ENCODE results near the gene LRTM2. TPM values are rescaled to one million over a fixed set of nuclear protein-coding genes. Genes with fewer than 3 reads are reported as not detected.

LRTM2 gene
- total RNA-seq, 2 experiments from 2014 or later = not detected

GRCh38 chr12:1792406-1792805 is 28.0 kb upstream of the LRTM2 start:
- no peaks in the 10 kb centered on the region for H3K9me3 Mint-ChIP-seq (ENCODE audit: insufficient read depth)
- H3K4me3 Mint-ChIP-seq = no peak overlapping the region
- POLR2A ChIA-PET = no interaction called here
- no peak overlapping the region for H3K27ac Mint-ChIP-seq
- CTCF ChIA-PET = interaction anchor here (1.3 to 16.0 kb wide), 8 partner anchors 10 to 161 kb away, joined by 3 to 491 read pairs (median 21); no protein-coding TSS in a partner anchor
- H3K27me3 Mint-ChIP-seq (ENCODE audit: low read depth) = no peaks in the 10 kb centered on the region
- no peak for ATAC-seq
- peaks cover 3% of the 10 kb centered on the region for H3K36me3 Mint-ChIP-seq (ENCODE audit: low read depth)
- peaks cover 35% of the 10 kb centered on the region for H3K4me1 Mint-ChIP-seq (ENCODE audit: low read depth)
- no peak for DNase-seq

GRCh38 chr12:1793426-1794210 is 26.7 kb upstream of the LRTM2 start:
- no peaks in the 10 kb centered on the region for H3K27me3 Mint-ChIP-seq (ENCODE audit: low read depth)
- peaks cover 35% of the 10 kb centered on the region for H3K4me1 Mint-ChIP-seq (ENCODE audit: low read depth)
- ChIA-PET POLR2A (no interaction called here), CTCF (interaction anchor here (0.9 to 16.0 kb wide), 6 partner anchors 143 to 253 kb away, joined by 3 to 491 read pairs (median 92); no protein-coding TSS in a partner anchor)
- no peaks in the 10 kb centered on the region for H3K9me3 Mint-ChIP-seq (ENCODE audit: insufficient read depth)
- no peak overlapping the region for H3K4me3 Mint-ChIP-seq
- no peak for ATAC-seq
- no peak overlapping the region for H3K27ac Mint-ChIP-seq
- no peak for DNase-seq
- H3K36me3 Mint-ChIP-seq (ENCODE audit: low read depth) = peaks cover 1% of the 10 kb centered on the region

DNA sequence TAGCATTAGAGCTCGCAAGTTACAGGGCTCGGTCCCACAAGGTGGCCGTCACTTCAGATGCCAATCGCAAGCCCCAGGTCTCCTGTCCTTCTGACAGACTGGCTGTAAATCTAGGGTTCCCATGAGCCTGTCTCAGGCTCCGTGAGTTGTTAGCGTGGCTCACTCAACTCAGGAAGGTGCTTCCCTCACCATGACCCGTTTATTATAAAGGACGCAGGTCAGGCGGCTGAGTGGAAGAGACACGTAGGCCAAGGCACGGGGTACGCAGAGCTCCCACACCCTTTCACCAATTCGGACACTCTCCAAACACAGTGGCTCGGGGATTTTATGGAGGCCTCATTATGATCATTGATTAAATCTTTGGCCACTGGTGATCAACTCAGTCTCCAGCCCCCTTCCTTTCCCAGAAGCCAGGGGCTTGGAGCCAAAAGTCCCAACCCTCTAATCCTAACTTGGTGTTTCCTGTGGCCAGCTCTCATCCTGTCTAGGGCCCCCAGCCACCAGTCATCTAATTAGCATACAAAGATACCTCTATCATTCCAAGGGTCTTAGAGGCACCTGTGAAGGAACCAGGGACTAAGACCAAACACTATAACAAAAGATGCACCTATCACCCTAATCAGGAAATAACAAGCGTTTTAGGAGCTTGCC is 25.8 kb upstream of the LRTM2 start:
- H3K27me3 Mint-ChIP-seq (ENCODE audit: low read depth) = no peaks in the 10 kb centered on the region
- H3K27ac Mint-ChIP-seq = no peak overlapping the region
- ChIA-PET POLR2A (no interaction called here), CTCF (interaction anchor here (0.9 to 16.0 kb wide), 5 partner anchors 144 to 252 kb away, joined by 3 to 491 read pairs (median 5); no protein-coding TSS in a partner anchor)
- ATAC-seq = no peak
- peaks cover 35% of the 10 kb centered on the region for H3K4me1 Mint-ChIP-seq (ENCODE audit: low read depth)
- H3K36me3 Mint-ChIP-seq (ENCODE audit: low read depth) = no peaks in the 10 kb centered on the region
- no peak for DNase-seq
- no peak overlapping the region for H3K4me3 Mint-ChIP-seq
- H3K9me3 Mint-ChIP-seq (ENCODE audit: insufficient read depth) = no peaks in the 10 kb centered on the region

DNA sequence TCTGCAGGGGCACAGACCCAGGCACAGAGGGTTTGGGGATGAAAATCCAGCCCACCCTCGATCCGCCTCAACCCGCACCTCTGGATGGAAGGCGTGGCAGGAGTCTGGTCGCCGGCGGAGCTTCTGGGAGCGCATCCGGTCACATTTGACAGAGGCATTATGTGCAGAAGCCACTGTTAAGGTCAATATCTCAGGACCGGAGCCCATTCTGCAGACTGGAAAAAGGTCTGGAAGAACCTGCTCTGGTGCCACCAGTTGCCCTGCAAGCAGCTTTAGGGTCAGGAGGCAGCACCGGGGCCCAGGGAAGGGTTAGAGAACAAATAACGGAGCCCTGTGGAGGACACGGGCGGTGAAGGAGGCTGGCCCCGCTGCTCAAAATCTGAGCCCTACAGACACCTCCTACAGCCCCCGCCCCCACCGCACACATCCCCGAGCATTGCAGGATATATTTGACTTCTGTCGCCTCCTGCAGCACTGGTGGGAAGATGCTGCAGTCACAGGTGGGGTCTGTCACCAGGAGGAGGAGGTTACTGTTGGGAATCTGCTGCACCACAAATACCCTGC is 25.1 kb upstream of the LRTM2 start:
- ATAC-seq = no peak
- H3K9me3 Mint-ChIP-seq (ENCODE audit: insufficient read depth) = no peaks in the 10 kb centered on the region
- CTCF ChIA-PET = interaction anchor here (0.6 to 16.0 kb wide), 13 partner anchors 18 to 319 kb away, joined by 3 to 491 read pairs (median 4); no protein-coding TSS in a partner anchor
- POLR2A ChIA-PET = interaction anchor here (0.5 to 1.0 kb wide), 3 partner anchors 103 to 145 kb away, joined by 3 to 7 read pairs (median 3); no protein-coding TSS in a partner anchor
- H3K4me3 Mint-ChIP-seq = peak overlapping the region; percentile 86
- H3K36me3 Mint-ChIP-seq (ENCODE audit: low read depth) = no peaks in the 10 kb centered on the region
- DNase-seq = no peak
- no peaks in the 10 kb centered on the region for H3K27me3 Mint-ChIP-seq (ENCODE audit: low read depth)
- peak overlapping the region; percentile 74 for H3K27ac Mint-ChIP-seq
- H3K4me1 Mint-ChIP-seq (ENCODE audit: low read depth) = peaks cover 33% of the 10 kb centered on the region

DNA sequence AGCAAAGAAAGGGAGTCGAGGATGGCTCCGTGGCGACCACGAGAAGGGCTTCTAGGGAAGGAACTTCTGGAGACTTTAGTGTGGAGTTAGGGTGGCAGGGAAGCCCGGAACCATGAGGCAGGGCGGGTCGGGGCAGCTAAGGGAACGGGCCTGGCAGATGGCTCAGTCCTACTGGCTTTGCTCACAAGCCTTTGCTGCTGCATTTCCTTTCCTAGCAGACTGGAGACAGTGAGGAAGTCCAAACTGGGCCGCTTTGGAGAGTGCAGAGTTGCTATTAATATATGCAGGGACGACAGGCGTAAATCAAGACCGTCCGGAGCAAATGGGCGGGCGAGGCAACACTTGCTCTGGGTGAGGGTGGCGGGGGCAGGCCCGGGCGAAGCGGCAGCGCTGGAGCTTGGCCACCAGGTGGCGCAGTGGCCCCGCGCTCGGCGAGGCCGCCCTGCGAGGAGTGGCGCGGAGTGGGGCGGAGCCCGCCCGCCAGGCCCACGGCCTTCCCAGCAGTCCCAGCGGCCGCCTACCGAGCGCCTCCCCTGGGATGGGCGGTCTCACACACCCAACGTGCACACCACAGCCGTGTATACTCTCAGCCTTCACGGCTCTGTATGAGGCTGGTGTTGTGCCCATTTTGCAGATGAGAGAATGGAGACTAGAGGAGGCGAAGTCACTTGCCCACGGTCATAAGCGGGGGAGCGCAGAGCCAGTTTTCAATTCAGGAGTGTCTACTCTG is 24.4 kb upstream of the LRTM2 start:
- peak; percentile 94 for DNase-seq
- POLR2A ChIA-PET = interaction anchor here (0.5 to 1.0 kb wide), 3 partner anchors 104 to 144 kb away, joined by 3 to 7 read pairs (median 3); no protein-coding TSS in a partner anchor

DNA sequence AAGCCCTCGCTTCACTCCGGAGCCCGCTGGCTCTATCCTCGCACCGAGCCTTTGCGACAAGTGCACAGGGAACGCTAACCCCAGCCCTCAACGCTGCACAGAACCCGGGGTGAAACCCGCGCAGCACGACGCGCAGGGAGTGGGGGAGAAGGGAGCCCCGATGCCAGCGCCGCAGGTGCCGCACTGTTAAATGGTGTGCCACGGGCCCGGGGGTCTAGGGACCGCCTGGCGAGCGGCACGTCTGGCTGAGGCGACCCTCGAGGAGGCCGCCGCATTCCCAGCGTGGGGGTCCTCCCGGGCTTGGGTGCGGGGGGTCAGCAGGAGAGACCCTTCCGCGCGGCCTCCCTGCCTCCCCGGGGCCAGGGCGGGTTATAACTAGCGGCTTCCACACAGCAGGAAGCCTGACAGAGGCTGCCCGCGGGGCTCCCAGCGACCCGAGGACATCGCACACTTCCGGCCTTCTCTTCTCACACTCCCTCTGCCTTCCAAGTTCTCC is 23.8 kb upstream of the LRTM2 start:
- H3K27ac Mint-ChIP-seq = peak overlapping the region; percentile 90
- no peaks in the 10 kb centered on the region for H3K9me3 Mint-ChIP-seq (ENCODE audit: insufficient read depth)
- ChIA-PET CTCF (interaction anchor here (1.3 to 16.0 kb wide), 4 partner anchors 20 to 146 kb away, joined by 4 to 491 read pairs (median 49); no protein-coding TSS in a partner anchor), POLR2A (no interaction called here)
- ATAC-seq = peak; percentile 56
- no peaks in the 10 kb centered on the region for H3K36me3 Mint-ChIP-seq (ENCODE audit: low read depth)
- peaks cover 20% of the 10 kb centered on the region for H3K4me1 Mint-ChIP-seq (ENCODE audit: low read depth)
- H3K4me3 Mint-ChIP-seq = peak overlapping the region; percentile 86
- peak; percentile 57 for DNase-seq
- no peaks in the 10 kb centered on the region for H3K27me3 Mint-ChIP-seq (ENCODE audit: low read depth)

More for the DNA sequence above, 24.4 kb upstream of the LRTM2 start:
- Mint-ChIP-seq H3K27me3 (ENCODE audit: low read depth) (no peaks in the 10 kb centered on the region), H3K9me3 (ENCODE audit: insufficient read depth) (no peaks in the 10 kb centered on the region), H3K36me3 (ENCODE audit: low read depth) (no peaks in the 10 kb centered on the region), H3K27ac (peak overlapping the region; percentile 90), H3K4me1 (ENCODE audit: low read depth) (peaks cover 26% of the 10 kb centered on the region), H3K4me3 (peak overlapping the region; percentile 86)
- ATAC-seq = peak; percentile 97
- CTCF ChIA-PET = interaction anchor here (0.6 to 16.0 kb wide), 13 partner anchors 19 to 319 kb away, joined by 3 to 491 read pairs (median 4); no protein-coding TSS in a partner anchor

DNA sequence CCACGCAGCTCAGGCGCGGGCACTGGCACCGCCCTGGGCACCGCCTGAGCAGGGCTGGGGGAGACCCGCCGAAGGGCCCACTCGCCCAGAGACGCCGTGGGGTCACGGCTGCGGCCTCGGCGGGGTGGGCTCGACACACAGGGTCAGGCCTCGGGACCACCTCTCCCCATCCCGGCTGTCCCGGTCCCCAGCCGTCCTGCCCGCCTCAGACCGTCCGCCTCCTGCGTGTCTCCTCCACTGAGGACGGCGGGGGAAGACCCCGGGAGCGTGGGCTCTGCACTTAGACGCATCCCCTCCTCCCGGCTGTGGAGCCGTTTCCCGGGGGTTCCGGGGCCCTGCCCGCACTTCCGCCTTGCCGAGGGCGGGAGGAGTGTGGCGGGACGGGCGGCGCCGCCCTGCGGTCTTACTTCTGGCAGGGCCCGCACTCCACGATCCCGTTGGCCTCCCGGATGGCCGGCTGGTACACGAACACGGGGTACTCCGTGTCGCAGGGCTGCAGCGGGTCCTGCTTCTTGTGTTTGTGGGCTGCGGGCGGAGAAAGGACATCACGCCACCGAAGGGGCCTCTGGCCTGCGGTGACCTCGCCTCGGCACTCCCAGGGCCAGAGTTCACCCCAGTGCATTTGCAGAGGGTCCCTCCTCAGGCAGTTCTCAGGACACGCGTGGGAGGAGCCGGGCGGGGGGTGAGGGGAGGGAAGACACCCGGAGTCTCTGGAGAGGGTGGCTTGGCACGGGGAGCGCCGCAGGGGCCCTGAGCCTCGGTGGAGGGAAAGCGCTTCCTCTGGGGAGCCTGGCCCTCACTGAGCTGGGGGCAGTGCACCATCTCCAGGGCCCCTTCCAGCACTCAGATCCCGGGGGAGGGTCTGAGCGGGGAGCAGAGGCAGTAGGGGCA is 23.1 kb upstream of the LRTM2 start:
- peak overlapping the region; percentile 65 for H3K27ac Mint-ChIP-seq
- no peaks in the 10 kb centered on the region for H3K27me3 Mint-ChIP-seq (ENCODE audit: low read depth)
- DNase-seq (peak; percentile 61), ATAC-seq (peak; percentile 16)
- peak overlapping the region; percentile 71 for H3K4me3 Mint-ChIP-seq
- ChIA-PET CTCF (interaction anchor here (2.1 to 16.0 kb wide), 3 partner anchors 119 to 147 kb away, joined by 5 to 491 read pairs (median 93); no protein-coding TSS in a partner anchor), POLR2A (no interaction called here)
- H3K9me3 Mint-ChIP-seq (ENCODE audit: insufficient read depth) = no peaks in the 10 kb centered on the region
- H3K36me3 Mint-ChIP-seq (ENCODE audit: low read depth) = no peaks in the 10 kb centered on the region
- H3K4me1 Mint-ChIP-seq (ENCODE audit: low read depth) = peaks cover 13% of the 10 kb centered on the region

- Mint-ChIP-seq H3K27me3 (ENCODE audit: low read depth) (no peaks in the 10 kb centered on the region), H3K9me3 (ENCODE audit: insufficient read depth) (no peaks in the 10 kb centered on the region), H3K4me1 (ENCODE audit: low read depth) (peaks cover 13% of the 10 kb centered on the region), H3K4me3 (no peak overlapping the region), H3K27ac (no peak overlapping the region), H3K36me3 (ENCODE audit: low read depth) (no peaks in the 10 kb centered on the region)
- ChIA-PET CTCF (interaction anchor here (6.8 kb wide), 1 partner anchor 141 kb away, joined by 93 read pairs; no protein-coding TSS in a partner anchor), POLR2A (no interaction called here)
- DNase-seq = no peak
- ATAC-seq = no peak
Measured at GRCh38 chr12:1797991-1798640, 22.2 kb upstream of the LRTM2 start.

DNA sequence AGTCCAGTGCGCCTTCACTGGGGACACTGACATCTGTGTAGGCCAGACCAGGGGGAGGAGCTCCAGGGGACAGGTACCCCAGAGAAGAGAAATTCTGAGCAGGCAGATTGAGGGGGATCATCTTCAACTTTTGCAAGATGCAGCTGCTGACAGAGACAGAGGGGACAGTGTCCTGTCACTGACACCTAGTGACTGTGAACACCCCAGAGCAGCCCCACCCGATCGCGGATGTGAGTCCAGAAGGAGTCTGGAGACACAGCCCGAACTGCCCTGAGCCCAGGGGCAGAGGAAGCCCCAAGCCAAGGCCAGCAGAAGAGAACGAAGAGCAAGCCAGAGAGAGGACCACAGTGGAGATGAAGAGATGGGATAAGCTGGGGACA is 21.7 kb upstream of the LRTM2 start:
- ChIA-PET CTCF (interaction anchor here (1.1 to 6.8 kb wide), 2 partner anchors 8 to 141 kb away, joined by 3 to 93 read pairs; no protein-coding TSS in a partner anchor), POLR2A (no interaction called here)
- H3K4me1 Mint-ChIP-seq (ENCODE audit: low read depth) = peaks cover 13% of the 10 kb centered on the region
- no peaks in the 10 kb centered on the region for H3K36me3 Mint-ChIP-seq (ENCODE audit: low read depth)
- ATAC-seq (no peak), DNase-seq (no peak)
- no peaks in the 10 kb centered on the region for H3K27me3 Mint-ChIP-seq (ENCODE audit: low read depth)
- no peak overlapping the region for H3K27ac Mint-ChIP-seq
- no peak overlapping the region for H3K4me3 Mint-ChIP-seq
- H3K9me3 Mint-ChIP-seq (ENCODE audit: insufficient read depth) = no peaks in the 10 kb centered on the region

Data from activated CD8-positive, alpha-beta T cell treated with anti-CD3 and anti-CD28 coated beads, Interleukin-2, amount 10 ng/mL, durations not matched to agents 7 days and 5 days (primary cell).